SU-DHL-6 (cell line): ENCODE measurements around the gene LDLRAD3.

Experiments used
- H2AFZ ChIP-seq: fragments of 200-600 bp; sonication (generic); 2 replicates; pipeline ENCODE4 v1.6.1; 2014; ENCODE audit warnings: low read depth, mild to moderate bottlenecking, moderate library complexity, mixed read lengths, antibody characterized with exemption, low read length; ENCODE audit not compliant: severe bottlenecking
- H3F3A ChIP-seq: fragments of 200-600 bp; shearing (Covaris generic); 2 replicates; pipeline ENCODE4 v1.6.0; 2016; ENCODE audit warnings: antibody characterized with exemption, mild to moderate bottlenecking; ENCODE audit not compliant: insufficient read depth
- H3K27ac ChIP-seq: fragments of 200-600 bp; sonication (generic); 2 replicates; pipeline ENCODE4 v1.5.1; 2016; ENCODE audit warnings: low read depth, mild to moderate bottlenecking, low read length, moderate library complexity, mixed read lengths
- H3K27me3 ChIP-seq: fragments of 200-600 bp; sonication (generic), shearing (Covaris generic); 2 replicates; pipeline ENCODE4 v1.6.0; 2014; ENCODE audit warnings: mild to moderate bottlenecking, low read length
- H3K36me3 ChIP-seq: fragments of 200-600 bp; sonication (generic); 2 replicates; pipeline ENCODE4 v1.6.1; 2014; ENCODE audit warnings: mild to moderate bottlenecking, low read length, mixed read lengths
- H3K4me2 ChIP-seq: fragments of 300-600, 200-600 bp; shearing (Covaris generic), sonication (generic); 2 replicates; pipeline ENCODE4 v1.6.0; 2014; ENCODE audit warnings: low read length, low read depth, mild to moderate bottlenecking; ENCODE audit not compliant: poor library complexity, severe bottlenecking
- H3K4me3 ChIP-seq: fragments of 200-600 bp; sonication (generic); 2 replicates; pipeline ENCODE4 v1.5.1; 2014; ENCODE audit warnings: antibody characterized with exemption, low read length, mild to moderate bottlenecking, mixed read lengths; ENCODE audit not compliant: insufficient read depth, poor library complexity, severe bottlenecking
- H3K79me2 ChIP-seq: fragments of 200-600 bp; sonication (generic); 2 replicates; pipeline ENCODE4 v1.6.1; 2014; ENCODE audit warnings: mild to moderate bottlenecking, low read length, moderate library complexity; ENCODE audit not compliant: insufficient read depth
- H3K9ac ChIP-seq: fragments of 200-600 bp; sonication (generic); 2 replicates; pipeline ENCODE4 v1.7.0; 2014; ENCODE audit warnings: mild to moderate bottlenecking, low read length
- H3K9me2 ChIP-seq: fragments of 200-600 bp; sonication (generic); replicated peaks from 2 replicates; pipeline ENCODE4 v1.6.1; 2014; ENCODE audit warnings: low read length; ENCODE audit not compliant: insufficient read depth
- H3K9me3 ChIP-seq: fragments of 200-600 bp; sonication (generic); 2 replicates; pipeline ENCODE4 v1.6.1; 2014; ENCODE audit warnings: low read length, mixed read lengths; ENCODE audit not compliant: insufficient read depth
- H4K20me1 ChIP-seq: fragments of 200-600 bp; sonication (generic); 2 replicates; pipeline ENCODE4 v1.6.1; 2014; ENCODE audit warnings: low read depth, mild to moderate bottlenecking, antibody characterized with exemption, low read length, moderate library complexity, mixed read lengths
- CTCF ChIP-seq: fragments of 200-600 bp; sonication (generic); IDR thresholded peaks from one replicate; pipeline ENCODE4 v1.5.1; 2017; ENCODE audit warnings: antibody characterized with exemption, mild to moderate bottlenecking, low read length, moderate library complexity; ENCODE audit not compliant: insufficient read depth, poor library complexity, severe bottlenecking
- EZH2phosphoT487 ChIP-seq: fragments of 200-600 bp; sonication (generic), shearing (Covaris generic); conservative IDR thresholded peaks from 2 replicates; pipeline ENCODE4 v1.6.1; 2018; ENCODE audit warnings: mild to moderate bottlenecking, antibody characterized with exemption, low read length, moderate library complexity, mixed read lengths

Gene LDLRAD3

GRCh38 chr11:35916270-35916669, 27.6 kb upstream of the LDLRAD3 start:
- H3K4me2 ChIP-seq: no peak overlapping the region
- H3K9me3 ChIP-seq: no peaks in the 10 kb centered on the region
- no peaks in the 10 kb centered on the region for H3K27me3 ChIP-seq
- TF ChIP-seq EZH2phosphoT487 (no peak), CTCF (no peak)
- no peaks in the 10 kb centered on the region for H3F3A ChIP-seq
- no peaks in the 10 kb centered on the region for H3K79me2 ChIP-seq
- no peak overlapping the region for H2AFZ ChIP-seq
- no peak overlapping the region for H3K27ac ChIP-seq
- no peaks in the 10 kb centered on the region for H3K9me2 ChIP-seq
- no peak overlapping the region for H3K4me3 ChIP-seq
- no peaks in the 10 kb centered on the region for H3K36me3 ChIP-seq
- no peak overlapping the region for H3K9ac ChIP-seq
- H4K20me1 ChIP-seq: no peaks in the 10 kb centered on the region

GRCh38 chr11:35917676-35918075, 26.2 kb upstream of the LDLRAD3 start:
- Histone ChIP-seq H3F3A (no peaks in the 10 kb centered on the region), H3K79me2 (no peaks in the 10 kb centered on the region), H3K27me3 (no peaks in the 10 kb centered on the region), H2AFZ (no peak overlapping the region), H3K4me3 (no peak overlapping the region), H4K20me1 (no peaks in the 10 kb centered on the region), H3K9me2 (no peaks in the 10 kb centered on the region), H3K4me2 (no peak overlapping the region), H3K9ac (no peak overlapping the region), H3K27ac (no peak overlapping the region), H3K36me3 (no peaks in the 10 kb centered on the region), H3K9me3 (no peaks in the 10 kb centered on the region)
- TF ChIP-seq CTCF (no peak), EZH2phosphoT487 (no peak)

GRCh38 chr11:35918716-35919115, 25.1 kb upstream of the LDLRAD3 start:
- H3K4me2 ChIP-seq: no peak overlapping the region
- H3K36me3 ChIP-seq: no peaks in the 10 kb centered on the region
- H3K9me2 ChIP-seq: no peaks in the 10 kb centered on the region
- no peak overlapping the region for H3K27ac ChIP-seq
- no peak overlapping the region for H3K9ac ChIP-seq
- no peaks in the 10 kb centered on the region for H3F3A ChIP-seq
- no peaks in the 10 kb centered on the region for H3K9me3 ChIP-seq
- no peaks in the 10 kb centered on the region for H3K79me2 ChIP-seq
- no peaks in the 10 kb centered on the region for H3K27me3 ChIP-seq
- no peak overlapping the region for H3K4me3 ChIP-seq
- no peaks in the 10 kb centered on the region for H4K20me1 ChIP-seq
- H2AFZ ChIP-seq: no peak overlapping the region
- TF ChIP-seq CTCF (no peak), EZH2phosphoT487 (no peak)
